Upper lobe of left lung (tissue), 4 donors: Measurements from ENCODE around the gene SKIC2.

ENCODE experiments used
- CTCF ChIP-seq, 6 experiments: fragments of 450-650 bp in 4 of 6; fragments of 200-600 bp in 2 of 6; sonication (generic) in 2 of 6; IDR thresholded peaks; one replicate each; pipeline ENCODE4 v1.5.1; 2016 to 2019; ENCODE audit warnings: antibody characterized with exemption in 6 of 6
- EP300 ChIP-seq, 4 donors: sonication (generic); formaldehyde crosslinking; IDR thresholded peaks; one replicate each; pipeline ENCODE4 v1.5.1; 2017; ENCODE audit warnings: antibody characterized with exemption in 4 of 4, control low read depth in 2 of 4
- POLR2A ChIP-seq, 4 donors: fragments of 450-650 bp; IDR thresholded peaks; one replicate each; pipeline ENCODE4 v1.5.1; 2016 to 2017; ENCODE audit warnings: antibody characterized with exemption in 4 of 4, mild to moderate bottlenecking in 2 of 4
- POLR2AphosphoS5 ChIP-seq, 2 donors: sonication (generic); formaldehyde crosslinking; IDR thresholded peaks; one replicate each; pipeline ENCODE4 v1.5.1; 2017; ENCODE audit warnings: antibody characterized with exemption in 2 of 2

GRCh38 chr6:31971993-31972708 is 13.2 kb downstream of the SKIC2 start, which contains the start of gene DXO:
- TF ChIP-seq POLR2AphosphoS5 (IDR thresholded peaks at IDR 0.05) (peak; percentile 84 to 88), POLR2A (IDR thresholded peaks at IDR 0.05) (peak in 3 of 4 donors; percentile 40 to 74 (median 50)), CTCF (IDR thresholded peaks at IDR 0.05) (peak in 2 of 6 experiments; percentile 14 to 17), EP300 (IDR thresholded peaks at IDR 0.05) (peak in 1 of 4 donors; percentile 36)
